ENCODE data around the gene ZFX.

The ZFX gene

DNA sequence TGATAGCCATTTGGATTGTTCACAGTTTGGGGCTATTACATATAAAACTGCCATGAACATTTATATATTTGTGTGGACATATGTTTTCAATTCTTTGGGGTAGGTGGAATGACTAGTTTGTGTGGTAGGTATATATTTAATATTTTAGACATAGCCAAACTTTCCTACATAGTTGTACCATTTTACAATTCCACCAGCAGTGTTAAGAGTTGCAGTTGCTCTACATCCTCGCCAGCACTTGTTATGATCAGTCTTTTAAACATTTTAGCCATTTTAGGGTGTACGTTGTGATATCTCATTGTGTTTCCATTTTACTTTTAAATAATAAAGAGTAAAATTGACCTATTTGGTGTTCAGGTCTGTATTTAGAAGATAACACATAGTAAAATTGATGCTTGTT is 76.6 kb downstream of the ZFX start:
- TF ChIP-seq TAF1 (IDR thresholded peaks at IDR 0.05; ENCODE audit: borderline replicate concordance, insufficient read depth, low read length) (no peak), FOXP2 (optimal IDR thresholded peaks at IDR 0.05; ENCODE audit: borderline replicate concordance, extremely low read depth, extremely low read length, insufficient read depth) (no peak), POLR2AphosphoS5 (IDR thresholded peaks at IDR 0.05; ENCODE audit: low read depth, low read length) (no peak), SIN3A (IDR thresholded peaks at IDR 0.05; ENCODE audit: borderline replicate concordance, insufficient read depth, low read length) (no peak)
- TF ChIP-seq, protein P1, sequence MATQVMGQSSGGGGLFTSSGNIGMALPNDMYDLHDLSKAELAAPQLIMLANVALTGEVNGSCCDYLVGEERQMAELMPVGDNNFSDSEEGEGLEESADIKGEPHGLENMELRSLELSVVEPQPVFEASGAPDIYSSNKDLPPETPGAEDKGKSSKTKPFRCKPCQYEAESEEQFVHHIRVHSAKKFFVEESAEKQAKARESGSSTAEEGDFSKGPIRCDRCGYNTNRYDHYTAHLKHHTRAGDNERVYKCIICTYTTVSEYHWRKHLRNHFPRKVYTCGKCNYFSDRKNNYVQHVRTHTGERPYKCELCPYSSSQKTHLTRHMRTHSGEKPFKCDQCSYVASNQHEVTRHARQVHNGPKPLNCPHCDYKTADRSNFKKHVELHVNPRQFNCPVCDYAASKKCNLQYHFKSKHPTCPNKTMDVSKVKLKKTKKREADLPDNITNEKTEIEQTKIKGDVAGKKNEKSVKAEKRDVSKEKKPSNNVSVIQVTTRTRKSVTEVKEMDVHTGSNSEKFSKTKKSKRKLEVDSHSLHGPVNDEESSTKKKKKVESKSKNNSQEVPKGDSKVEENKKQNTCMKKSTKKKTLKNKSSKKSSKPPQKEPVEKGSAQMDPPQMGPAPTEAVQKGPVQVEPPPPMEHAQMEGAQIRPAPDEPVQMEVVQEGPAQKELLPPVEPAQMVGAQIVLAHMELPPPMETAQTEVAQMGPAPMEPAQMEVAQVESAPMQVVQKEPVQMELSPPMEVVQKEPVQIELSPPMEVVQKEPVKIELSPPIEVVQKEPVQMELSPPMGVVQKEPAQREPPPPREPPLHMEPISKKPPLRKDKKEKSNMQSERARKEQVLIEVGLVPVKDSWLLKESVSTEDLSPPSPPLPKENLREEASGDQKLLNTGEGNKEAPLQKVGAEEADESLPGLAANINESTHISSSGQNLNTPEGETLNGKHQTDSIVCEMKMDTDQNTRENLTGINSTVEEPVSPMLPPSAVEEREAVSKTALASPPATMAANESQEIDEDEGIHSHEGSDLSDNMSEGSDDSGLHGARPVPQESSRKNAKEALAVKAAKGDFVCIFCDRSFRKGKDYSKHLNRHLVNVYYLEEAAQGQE (IDR thresholded peaks at IDR 0.05; ENCODE audit: insufficient read depth in 1 of 2, low read depth in 2 of 2, low read length in 2 of 2): no peak

DNA sequence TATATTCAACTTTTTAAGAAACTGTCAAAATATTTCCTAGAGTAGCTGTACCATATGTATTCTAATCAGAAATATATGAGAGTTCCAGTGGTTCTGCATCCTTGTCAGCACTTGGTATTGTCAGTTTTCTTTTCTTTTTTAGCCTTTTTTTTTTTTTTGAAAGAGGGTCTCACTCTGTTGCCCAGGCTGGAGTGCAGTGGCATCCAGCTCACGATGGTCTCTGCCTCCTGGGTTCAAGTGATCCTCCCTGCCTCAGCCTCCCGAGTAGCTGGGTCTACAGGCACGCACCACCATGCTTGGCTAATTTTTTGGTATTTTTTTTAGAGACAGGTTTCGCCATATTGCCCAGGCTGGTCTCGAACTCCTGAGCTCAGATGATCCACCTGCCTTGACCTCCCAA is 79.1 kb downstream of the ZFX start:
- TF ChIP-seq SIN3A (IDR thresholded peaks at IDR 0.05; ENCODE audit: borderline replicate concordance, insufficient read depth, low read length): no peak
- TF ChIP-seq, protein P1 (IDR thresholded peaks at IDR 0.05; ENCODE audit: insufficient read depth in 1 of 2, low read depth in 2 of 2, low read length in 2 of 2): no peak
- no peak for TF ChIP-seq TAF1 (IDR thresholded peaks at IDR 0.05; ENCODE audit: borderline replicate concordance, insufficient read depth, low read length)
- TF ChIP-seq FOXP2 (optimal IDR thresholded peaks at IDR 0.05; ENCODE audit: borderline replicate concordance, extremely low read depth, extremely low read length, insufficient read depth): no peak
- no peak for TF ChIP-seq POLR2AphosphoS5 (IDR thresholded peaks at IDR 0.05; ENCODE audit: low read depth, low read length)

DNA sequence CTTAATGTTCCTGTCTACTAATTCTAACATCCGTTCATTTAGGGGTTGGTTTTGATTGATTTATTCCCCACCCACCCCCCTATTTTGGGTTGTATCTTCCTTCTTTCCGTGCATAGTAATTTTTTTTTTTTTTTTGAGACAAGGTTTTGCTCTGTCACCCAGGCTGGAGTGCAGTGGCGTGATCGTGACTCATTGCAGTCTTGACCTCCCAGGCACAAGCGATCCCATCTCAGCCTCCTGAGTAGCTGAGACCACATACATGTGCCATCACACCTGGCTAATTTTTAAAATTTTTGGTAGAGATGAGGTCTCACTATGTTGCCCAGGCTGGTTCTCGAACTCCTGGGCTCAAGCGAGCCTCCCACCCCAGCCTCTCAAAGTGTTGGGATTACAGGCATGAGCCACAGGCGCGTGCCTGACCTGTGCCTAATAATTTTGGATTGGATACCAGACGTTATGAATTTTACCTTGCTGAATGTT is 79.9 kb downstream of the ZFX start:
- TF ChIP-seq POLR2AphosphoS5 (IDR thresholded peaks at IDR 0.05; ENCODE audit: low read depth, low read length) (no peak), SIN3A (IDR thresholded peaks at IDR 0.05; ENCODE audit: borderline replicate concordance, insufficient read depth, low read length) (no peak), TAF1 (IDR thresholded peaks at IDR 0.05; ENCODE audit: borderline replicate concordance, insufficient read depth, low read length) (no peak), FOXP2 (optimal IDR thresholded peaks at IDR 0.05; ENCODE audit: borderline replicate concordance, extremely low read depth, extremely low read length, insufficient read depth) (no peak)
- TF ChIP-seq, protein P1 (IDR thresholded peaks at IDR 0.05; ENCODE audit: insufficient read depth in 1 of 2, low read depth in 2 of 2, low read length in 2 of 2): no peak

DNA sequence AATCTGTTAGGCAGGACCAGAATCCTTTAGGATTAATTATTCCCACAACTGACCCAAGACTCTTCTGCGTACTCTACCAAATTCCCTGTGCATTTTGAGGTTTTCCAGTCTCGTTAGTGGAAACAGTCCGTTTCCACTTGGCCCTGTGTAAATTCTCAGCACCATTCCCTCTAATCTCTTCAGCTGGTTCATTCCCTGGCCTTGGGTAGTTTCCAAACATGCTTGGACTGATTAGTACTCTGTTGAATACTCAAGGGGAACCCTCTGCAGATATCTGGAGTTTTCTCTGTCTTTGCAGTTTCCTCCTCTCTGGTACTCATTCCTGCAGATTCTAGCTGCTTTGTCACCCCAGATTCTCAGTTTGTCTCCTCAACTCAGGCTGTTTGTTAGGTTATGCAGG is 80.4 kb downstream of the ZFX start:
- TF ChIP-seq FOXP2 (optimal IDR thresholded peaks at IDR 0.05; ENCODE audit: borderline replicate concordance, extremely low read depth, extremely low read length, insufficient read depth) (no peak), SIN3A (IDR thresholded peaks at IDR 0.05; ENCODE audit: borderline replicate concordance, insufficient read depth, low read length) (no peak), TAF1 (IDR thresholded peaks at IDR 0.05; ENCODE audit: borderline replicate concordance, insufficient read depth, low read length) (no peak), POLR2AphosphoS5 (IDR thresholded peaks at IDR 0.05; ENCODE audit: low read depth, low read length) (no peak)
- TF ChIP-seq, protein P1 (IDR thresholded peaks at IDR 0.05; ENCODE audit: insufficient read depth in 1 of 2, low read depth in 2 of 2, low read length in 2 of 2): no peak

DNA sequence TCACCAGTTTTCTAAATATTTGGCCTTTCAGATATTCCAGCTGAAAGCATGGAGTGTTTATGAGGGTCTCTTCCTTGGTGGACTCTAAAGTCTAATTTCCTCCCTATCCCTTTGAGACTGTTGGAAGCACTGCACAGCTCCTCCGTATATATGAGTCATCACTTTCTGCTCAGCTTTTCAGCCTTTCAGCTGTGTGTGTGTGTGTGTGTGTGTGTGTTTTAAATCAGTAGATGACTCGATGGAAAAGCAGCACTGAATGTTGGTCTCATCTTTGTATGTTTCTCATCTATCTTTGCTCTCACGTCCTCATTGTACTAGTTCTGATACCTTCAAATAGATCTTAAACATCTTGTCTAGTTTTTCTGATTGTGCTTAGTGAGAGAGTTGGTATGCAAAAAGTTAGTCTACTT is 81.6 kb downstream of the ZFX start:
- TF ChIP-seq TAF1 (IDR thresholded peaks at IDR 0.05; ENCODE audit: borderline replicate concordance, insufficient read depth, low read length): no peak
- no peak for TF ChIP-seq SIN3A (IDR thresholded peaks at IDR 0.05; ENCODE audit: borderline replicate concordance, insufficient read depth, low read length)
- TF ChIP-seq FOXP2 (optimal IDR thresholded peaks at IDR 0.05; ENCODE audit: borderline replicate concordance, extremely low read depth, extremely low read length, insufficient read depth): no peak
- TF ChIP-seq, protein P1 (IDR thresholded peaks at IDR 0.05; ENCODE audit: insufficient read depth in 1 of 2, low read depth in 2 of 2, low read length in 2 of 2): no peak
- no peak for TF ChIP-seq POLR2AphosphoS5 (IDR thresholded peaks at IDR 0.05; ENCODE audit: low read depth, low read length)
